DOHH2 (cell line): Measurements from ENCODE around the gene DCLK2.

ENCODE experiments used
- H3F3A ChIP-seq: fragments of 200-600 bp; sonication (generic), shearing (Covaris generic); 2 replicates; pipeline ENCODE4 v1.6.0; 2016; ENCODE audit warnings: antibody characterized with exemption, mild to moderate bottlenecking; ENCODE audit not compliant: control insufficient read depth, insufficient read depth
- H3K27ac ChIP-seq: fragments of 200-600 bp; sonication (generic); 2 replicates; pipeline ENCODE4 v1.5.1; 2014; ENCODE audit warnings: low read depth, mild to moderate bottlenecking, low read length, moderate library complexity
- H3K27me3 ChIP-seq: fragments of 200-600 bp; sonication (generic); 2 replicates; pipeline ENCODE4 v1.6.1; 2014; ENCODE audit warnings: mild to moderate bottlenecking, low read length, mixed read lengths; ENCODE audit not compliant: control insufficient read depth
- H3K36me3 ChIP-seq: fragments of 200-600 bp; sonication (generic); 2 replicates; pipeline ENCODE4 v1.6.1; 2014; ENCODE audit warnings: mild to moderate bottlenecking, low read length, moderate library complexity, mixed read lengths; ENCODE audit not compliant: control insufficient read depth
- H3K4me1 ChIP-seq: fragments of 200-600 bp; sonication (generic); 2 replicates; pipeline ENCODE4 v1.6.1; 2014; ENCODE audit warnings: mild to moderate bottlenecking, low read length, mixed read lengths; ENCODE audit not compliant: control insufficient read depth
- H3K4me2 ChIP-seq: fragments of 200-600 bp; sonication (generic); 2 replicates; pipeline ENCODE4 v1.6.0; 2014; ENCODE audit warnings: mild to moderate bottlenecking, low read length, moderate library complexity
- H3K4me3 ChIP-seq: fragments of 200-600 bp; sonication (generic); 2 replicates; pipeline ENCODE4 v1.5.1; 2014; ENCODE audit warnings: mild to moderate bottlenecking, low read length, mixed read lengths
- H3K79me2 ChIP-seq: fragments of 200-600 bp; sonication (generic); 2 replicates; pipeline ENCODE4 v1.6.1; 2014; ENCODE audit warnings: mild to moderate bottlenecking, low read length, mixed read lengths; ENCODE audit not compliant: control insufficient read depth
- H3K9me2 ChIP-seq: fragments of 200-600 bp; sonication (generic); replicated peaks from 2 replicates; pipeline ENCODE4 v1.6.1; 2014; ENCODE audit warnings: mild to moderate bottlenecking, low read length, mixed read lengths; ENCODE audit not compliant: control insufficient read depth
- H3K9me3 ChIP-seq: fragments of 200-600 bp; sonication (generic); 2 replicates; pipeline ENCODE4 v1.6.1; 2014; ENCODE audit warnings: antibody characterized with exemption, low read length, mixed read lengths; ENCODE audit not compliant: control insufficient read depth, insufficient read depth
- H4K20me1 ChIP-seq: fragments of 200-600 bp; sonication (generic); 2 replicates; pipeline ENCODE4 v1.6.0; 2014; ENCODE audit warnings: low read depth, mild to moderate bottlenecking, antibody characterized with exemption, low read length, moderate library complexity; ENCODE audit not compliant: control insufficient read depth, insufficient read depth
- CTCF ChIP-seq: fragments of 200-600 bp; sonication (generic); IDR thresholded peaks from one replicate; pipeline ENCODE4 v1.5.1; 2014; ENCODE audit warnings: antibody characterized with exemption, mild to moderate bottlenecking, low read depth, low read length; ENCODE audit not compliant: poor library complexity, severe bottlenecking
- EZH2phosphoT487 ChIP-seq: fragments of 200-600 bp; sonication (generic); IDR thresholded peaks from 2 replicates; pipeline ENCODE4 v1.6.1; 2017; ENCODE audit warnings: borderline replicate concordance, mild to moderate bottlenecking, antibody characterized with exemption, low read length, moderate library complexity, mixed read lengths

Gene DCLK2

GRCh38 chr4:150215601-150216000 is 137.4 kb downstream of the DCLK2 start:
- no peak for TF ChIP-seq CTCF
- no peak for TF ChIP-seq EZH2phosphoT487
- H3K4me2 ChIP-seq: no peak overlapping the region
- H3K9me3 ChIP-seq: no peaks in the 10 kb centered on the region
- H3K36me3 ChIP-seq: no peaks in the 10 kb centered on the region
- H3K4me1 ChIP-seq: no peaks in the 10 kb centered on the region
- no peaks in the 10 kb centered on the region for H3K9me2 ChIP-seq
- H3K79me2 ChIP-seq: no peaks in the 10 kb centered on the region
- no peaks in the 10 kb centered on the region for H3F3A ChIP-seq
- no peaks in the 10 kb centered on the region for H4K20me1 ChIP-seq
- no peak overlapping the region for H3K27ac ChIP-seq
- peaks cover 4% of the 10 kb centered on the region; the same call in 1 of the 2 replicates for H3K27me3 ChIP-seq
- no peak overlapping the region for H3K4me3 ChIP-seq

GRCh38 chr4:150216726-150217125 is 138.5 kb downstream of the DCLK2 start:
- no peaks in the 10 kb centered on the region for H3F3A ChIP-seq
- no peak overlapping the region for H3K4me2 ChIP-seq
- no peak overlapping the region for H3K27ac ChIP-seq
- no peaks in the 10 kb centered on the region for H3K9me3 ChIP-seq
- H3K27me3 ChIP-seq: peaks cover 4% of the 10 kb centered on the region; the same call in 1 of the 2 replicates
- no peaks in the 10 kb centered on the region for H4K20me1 ChIP-seq
- no peak overlapping the region for H3K4me3 ChIP-seq
- H3K79me2 ChIP-seq: no peaks in the 10 kb centered on the region
- H3K9me2 ChIP-seq: no peaks in the 10 kb centered on the region
- TF ChIP-seq EZH2phosphoT487: no peak
- TF ChIP-seq CTCF: no peak
- H3K36me3 ChIP-seq: no peaks in the 10 kb centered on the region
- H3K4me1 ChIP-seq: no peaks in the 10 kb centered on the region

DNA sequence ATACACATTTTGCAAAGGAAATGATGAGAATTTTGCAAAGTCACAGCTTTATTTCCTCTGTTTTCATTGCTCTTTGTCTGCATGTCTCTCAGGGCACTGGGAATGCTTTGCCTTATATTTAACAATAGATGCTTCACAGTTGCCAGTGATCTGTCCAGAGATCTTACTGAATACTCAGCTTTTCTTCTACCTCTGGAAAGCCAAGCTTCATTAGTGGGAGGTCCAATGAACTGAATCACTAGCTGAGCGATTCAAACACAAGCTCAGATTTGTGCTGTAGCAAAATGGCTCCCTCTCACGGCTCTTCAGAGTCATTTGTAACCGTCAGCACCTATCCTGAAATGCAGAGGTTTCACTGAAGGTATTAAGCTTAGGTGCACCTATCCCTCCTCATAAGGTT is 138.9 kb downstream of the DCLK2 start:
- H3K27ac ChIP-seq: no peak overlapping the region
- H3K36me3 ChIP-seq: no peaks in the 10 kb centered on the region
- H3K4me3 ChIP-seq: no peak overlapping the region

More for the DNA sequence above, 138.9 kb downstream of the DCLK2 start:
- H4K20me1 ChIP-seq: no peaks in the 10 kb centered on the region
- H3K9me2 ChIP-seq: no peaks in the 10 kb centered on the region
- no peaks in the 10 kb centered on the region for H3K4me1 ChIP-seq
- H3F3A ChIP-seq: no peaks in the 10 kb centered on the region
- H3K79me2 ChIP-seq: no peaks in the 10 kb centered on the region
- H3K9me3 ChIP-seq: no peaks in the 10 kb centered on the region
- TF ChIP-seq EZH2phosphoT487 (no peak), CTCF (no peak)
- peaks cover 4% of the 10 kb centered on the region; the same call in 1 of the 2 replicates for H3K27me3 ChIP-seq
- no peak overlapping the region for H3K4me2 ChIP-seq
